NCI-H146 treated with DMSO at 0.1 percent for 48 hours (cell line): ENCODE data around the gene ADAMTS9.

ENCODE experiments used
- DNase-seq: peaks from one replicate; lab custom pipeline; 2025; ENCODE audit not compliant: unreplicated experiment; lab: John Stamatoyannopoulos, UW

ADAMTS9 gene

DNA sequence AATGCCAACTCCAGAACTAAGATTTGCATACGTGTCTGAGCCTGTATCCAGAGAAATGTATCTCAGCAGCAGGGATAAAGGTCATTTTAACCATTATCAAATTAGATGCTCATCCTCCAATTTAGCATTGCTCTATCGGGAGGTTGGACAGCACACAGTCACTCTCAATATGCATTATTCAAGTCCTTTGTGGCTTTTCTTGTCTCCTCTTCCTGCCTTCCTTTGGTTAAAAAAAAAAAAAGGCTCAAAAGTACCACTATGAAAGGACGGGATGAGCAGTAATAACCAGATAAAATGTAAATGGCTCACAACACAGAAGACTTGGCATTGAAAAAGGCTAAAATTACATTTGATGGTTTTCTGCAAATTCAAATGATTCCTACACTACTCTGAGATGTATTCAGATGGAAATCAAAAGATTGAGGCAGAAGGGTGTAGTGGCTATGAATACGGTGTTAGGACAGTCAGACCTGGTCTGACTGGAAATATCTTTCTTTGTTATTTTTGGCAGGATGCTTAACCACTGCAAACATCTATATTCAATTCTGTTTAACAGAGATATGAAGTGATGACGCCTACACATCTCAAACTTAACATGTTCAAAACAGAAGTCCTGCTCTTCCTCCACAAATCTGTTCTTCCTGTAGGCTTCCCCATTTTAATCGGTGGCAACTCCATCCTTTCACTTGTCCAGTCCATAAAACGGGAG, 109.6 kb downstream of the ADAMTS9 start:
- no peak for DNase-seq

DNA sequence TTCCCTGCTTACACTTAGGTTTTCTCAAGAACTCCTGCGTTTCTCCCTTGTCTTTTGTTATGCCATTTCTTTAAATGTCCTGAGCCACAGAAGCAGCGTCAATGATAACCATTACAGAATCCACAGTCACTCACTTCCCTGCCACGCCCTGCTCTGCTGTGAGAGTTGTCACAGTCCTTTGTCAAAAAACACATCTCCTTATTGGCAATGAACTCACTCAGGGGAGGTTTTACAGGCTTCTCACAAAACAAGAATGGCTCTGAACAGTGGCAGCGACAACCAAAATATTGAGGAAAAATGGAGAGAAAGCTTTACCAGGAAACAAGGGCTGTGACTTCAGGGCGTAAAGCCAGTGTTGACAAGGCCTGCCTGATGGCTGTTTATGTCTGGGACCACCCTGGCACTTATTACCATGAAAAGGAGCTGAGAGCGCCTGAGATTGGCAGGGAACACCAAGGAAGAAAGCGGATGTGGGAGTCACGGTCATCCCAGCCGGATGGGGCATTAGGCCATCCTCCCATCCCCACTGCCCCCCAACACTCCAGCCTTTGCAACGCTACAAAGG, 111.5 kb downstream of the ADAMTS9 start:
- no peak for DNase-seq

DNA sequence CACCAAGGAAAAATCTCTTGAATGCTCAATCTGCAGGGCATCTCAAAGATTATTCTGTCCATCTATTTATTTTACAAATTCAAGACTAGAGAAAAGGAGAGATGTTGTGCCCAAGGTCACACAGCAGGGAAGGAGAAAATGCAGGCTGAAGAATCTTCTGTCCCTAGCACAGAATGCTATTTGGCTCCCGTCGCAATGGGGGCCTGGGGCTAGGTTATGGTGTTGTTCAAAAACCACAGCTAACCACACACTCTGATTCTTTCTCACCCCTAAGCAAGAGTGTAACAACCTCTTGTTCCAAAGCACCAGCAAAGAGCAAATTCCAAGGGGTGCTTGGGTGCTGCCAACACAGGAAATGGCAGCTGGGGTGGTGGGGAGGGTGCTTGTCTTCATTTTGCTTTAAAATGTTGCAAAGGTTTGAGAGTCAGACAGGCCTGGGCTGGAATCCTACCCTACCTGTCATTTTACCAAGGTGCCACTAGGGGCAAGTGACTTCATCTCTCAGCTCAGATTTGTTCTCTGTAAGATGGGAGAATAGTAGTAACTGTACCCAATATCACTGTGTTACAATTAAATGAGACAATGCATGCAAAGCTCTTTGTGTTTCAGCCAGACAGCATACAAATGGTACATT, 112.5 kb downstream of the ADAMTS9 start:
- no peak for DNase-seq

DNA sequence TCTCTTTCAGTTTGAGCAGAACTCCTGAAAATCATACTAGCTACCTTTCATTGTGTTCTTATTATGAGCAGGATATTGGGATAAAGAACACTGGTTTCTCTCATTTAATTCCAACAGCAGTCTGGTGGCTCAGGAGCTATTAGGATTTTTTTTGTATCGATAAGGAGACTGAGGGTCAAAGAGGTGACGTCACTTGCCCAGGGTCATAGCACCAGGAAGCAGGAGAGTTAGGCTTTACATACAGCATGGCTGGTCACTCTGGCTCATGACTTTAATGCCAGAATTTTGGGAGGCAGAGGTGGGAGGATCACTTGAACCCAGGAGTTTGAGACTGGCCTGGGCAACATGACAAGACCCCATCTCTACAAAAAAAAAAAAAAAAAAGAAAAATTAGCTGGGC, 113.6 kb downstream of the ADAMTS9 start:
- DNase-seq: no peak

DNA sequence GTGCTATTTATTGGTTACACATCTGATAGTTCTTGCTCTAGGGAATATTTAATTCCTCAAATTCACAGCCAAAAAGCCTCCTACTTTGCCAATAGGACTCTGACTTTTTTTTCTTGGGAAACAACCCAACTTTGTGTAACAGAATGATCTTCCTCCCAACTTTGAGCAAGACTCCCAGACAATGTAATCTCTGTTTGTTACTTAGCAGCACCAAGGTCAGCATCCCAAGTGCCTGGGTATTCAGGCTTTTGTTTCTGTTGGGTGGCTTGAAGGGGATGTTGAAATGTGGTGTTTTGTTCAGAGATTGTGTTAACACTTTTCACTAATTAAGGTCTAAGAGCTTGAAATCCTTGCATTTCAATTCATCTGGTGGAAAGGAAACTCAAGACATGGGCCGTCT, 115.8 kb downstream of the ADAMTS9 start:
- DNase-seq: no peak

DNA sequence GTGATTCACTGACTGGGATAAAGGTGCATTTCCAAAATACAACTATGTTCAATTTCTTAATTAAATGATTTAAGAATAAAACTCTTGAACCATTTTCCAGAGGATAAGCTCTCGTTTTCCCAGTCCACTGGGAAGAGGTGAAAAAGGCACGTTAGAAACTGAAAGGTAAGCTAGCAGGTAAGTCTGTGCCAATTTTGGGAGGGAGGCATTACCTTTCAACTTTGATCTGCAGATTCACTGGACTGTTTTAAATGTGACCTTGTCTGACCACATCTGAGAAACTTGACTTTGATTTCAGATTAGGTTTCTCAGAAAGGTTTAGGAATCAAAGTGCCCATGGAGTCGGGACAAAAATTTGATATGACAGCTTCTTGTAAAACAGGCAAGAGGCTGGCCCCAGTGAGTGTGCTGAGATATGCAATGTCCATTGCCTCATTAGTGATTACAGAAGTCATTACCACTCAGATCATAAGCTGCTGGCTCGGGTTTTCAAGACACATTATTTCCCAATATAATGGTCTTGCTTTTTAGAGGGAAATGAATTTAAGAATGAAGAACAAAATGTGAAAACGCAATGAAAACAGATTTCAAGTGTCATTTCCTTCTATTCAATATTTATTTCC, 118.8 kb downstream of the ADAMTS9 start:
- DNase-seq: no peak

DNA sequence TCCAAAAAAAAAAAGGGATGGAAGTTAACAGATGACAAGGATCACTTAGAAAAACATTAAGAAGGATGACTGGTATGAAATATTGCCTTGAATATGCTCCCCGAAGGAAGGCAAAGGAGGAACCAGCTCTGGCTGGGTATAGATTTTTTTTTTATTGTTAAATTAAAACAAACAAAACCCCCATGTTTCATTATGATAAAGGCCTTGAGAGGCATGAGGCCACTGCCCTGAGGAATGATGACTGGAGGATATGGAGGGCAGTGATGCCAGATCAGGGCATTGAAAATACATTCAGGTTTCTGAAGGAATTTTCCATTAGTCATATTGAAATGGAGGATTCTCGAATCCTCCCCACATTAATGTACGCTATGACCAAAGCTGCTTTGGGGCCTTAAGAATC, 120.9 kb downstream of the ADAMTS9 start:
- no peak for DNase-seq

DNA sequence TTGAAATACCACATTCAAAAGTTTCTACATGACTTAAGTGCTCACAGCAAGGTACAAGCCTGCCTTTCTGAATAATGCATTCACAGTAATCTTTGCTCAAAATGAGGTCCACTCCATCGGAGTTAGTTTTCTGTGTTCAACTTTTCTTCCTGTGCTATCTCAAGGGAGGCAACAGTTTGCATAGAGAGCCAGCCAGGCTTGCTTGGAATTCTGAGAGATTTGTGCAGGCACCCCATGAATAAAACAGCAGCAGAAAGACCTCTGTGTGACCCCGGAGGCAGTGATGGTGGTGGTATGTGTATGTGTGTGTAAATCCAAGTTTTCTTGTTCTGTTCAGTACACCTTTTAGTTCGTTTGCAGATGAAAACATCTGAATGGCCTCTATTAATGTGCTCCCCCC, 124.0 kb downstream of the ADAMTS9 start:
- DNase-seq: no peak

DNA sequence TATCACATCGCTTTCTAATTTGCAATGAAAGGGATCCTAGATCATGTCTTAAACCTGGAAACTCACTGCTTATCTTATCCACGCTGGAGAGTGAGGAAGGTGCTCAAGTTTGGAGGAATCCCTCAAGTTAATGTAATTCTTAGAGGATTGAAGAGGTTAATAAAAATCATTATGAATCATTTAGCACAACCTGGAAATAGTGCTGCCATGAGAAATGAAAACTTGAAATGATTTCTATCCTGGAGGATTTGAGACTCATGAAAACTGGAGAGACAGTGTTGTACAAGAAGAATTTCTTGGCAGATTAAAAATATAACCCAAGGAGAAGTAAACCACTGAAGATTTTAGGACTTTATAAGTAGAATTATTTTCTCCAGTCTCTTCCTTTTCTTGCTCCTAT, 125.9 kb downstream of the ADAMTS9 start:
- DNase-seq: no peak

DNA sequence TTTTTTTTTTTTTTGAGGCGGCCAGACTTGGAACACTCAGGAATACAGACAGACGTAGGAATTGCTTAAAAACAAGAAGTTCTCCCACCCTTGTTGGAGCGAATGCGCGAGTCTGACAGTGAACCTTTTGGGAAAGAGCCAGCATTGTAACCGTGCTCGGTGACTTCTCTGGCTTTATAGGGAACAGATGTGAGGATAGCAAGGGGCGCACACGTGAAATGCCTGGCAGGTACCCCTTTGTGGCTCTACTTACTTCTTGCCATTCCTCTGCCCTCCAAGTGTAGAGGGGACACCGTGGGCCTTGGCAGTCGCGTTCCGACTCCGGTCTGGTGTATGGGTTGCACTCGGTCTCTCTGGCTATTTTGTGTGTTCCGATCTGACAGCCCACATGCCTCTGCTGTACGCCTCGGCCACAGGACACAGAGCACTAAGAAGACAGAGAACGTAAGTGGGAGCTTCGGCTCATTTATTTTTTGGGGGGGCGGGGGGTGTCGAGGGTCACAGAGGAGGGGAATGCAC, 126.4 kb downstream of the ADAMTS9 start:
- no peak for DNase-seq

DNA sequence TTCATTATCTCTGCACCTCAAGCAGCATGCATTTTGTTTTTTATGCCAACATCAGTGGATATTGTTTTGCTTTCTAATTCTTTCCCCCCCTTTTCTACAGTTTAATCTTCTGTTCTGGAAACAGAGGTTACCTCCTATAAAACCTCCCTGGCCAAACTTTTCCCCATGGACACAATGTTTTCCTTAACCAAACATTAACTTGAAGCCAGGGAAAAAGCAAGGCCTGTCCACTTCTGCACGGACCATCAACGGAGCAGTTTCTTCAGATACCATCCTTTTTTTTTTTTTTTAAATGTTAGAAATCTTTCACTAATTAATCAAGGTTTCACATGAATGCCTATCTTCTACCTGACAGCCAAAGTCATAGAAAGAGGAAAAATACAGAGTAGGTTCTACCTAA, 127.0 kb downstream of the ADAMTS9 start:
- no peak for DNase-seq

DNA sequence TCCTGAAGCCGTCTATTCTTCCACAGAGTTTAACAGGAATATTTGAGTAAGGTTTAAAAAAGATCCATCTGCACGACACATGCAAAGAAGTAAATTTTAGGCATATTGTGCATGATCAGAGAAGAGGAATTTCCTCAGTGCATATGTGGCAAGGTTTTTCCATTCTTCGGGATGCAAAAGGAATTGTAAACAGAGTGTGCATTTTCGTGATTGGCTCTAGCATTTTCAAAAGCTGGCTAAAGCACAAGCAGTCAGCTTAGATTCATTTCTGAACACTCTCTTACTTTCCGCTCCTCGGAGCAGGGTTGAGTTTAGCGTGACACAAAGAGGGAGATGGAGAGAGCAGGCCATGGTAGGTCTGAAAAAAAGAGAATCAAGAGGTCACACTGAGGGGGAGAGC, 128.2 kb downstream of the ADAMTS9 start:
- no peak for DNase-seq

DNA sequence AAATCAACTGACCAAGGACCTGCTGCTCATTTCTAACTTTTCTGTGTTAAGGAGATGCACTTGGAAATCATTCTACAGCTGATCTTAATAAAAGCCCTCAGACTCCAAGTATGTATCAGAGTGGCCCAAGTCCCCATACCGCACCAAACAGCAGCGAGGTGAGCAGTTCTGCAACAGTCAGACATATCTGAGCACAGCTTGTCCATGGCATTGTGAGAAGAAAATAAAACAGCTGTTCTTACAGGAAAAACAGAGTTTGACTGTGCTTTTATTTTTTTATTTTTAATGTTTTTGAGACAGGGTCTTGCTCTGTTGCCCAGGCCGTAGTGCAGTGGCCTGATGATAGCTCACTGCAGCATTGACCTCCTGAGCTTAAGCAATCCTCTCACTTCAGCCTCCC, 131.8 kb downstream of the ADAMTS9 start:
- DNase-seq: no peak

DNA sequence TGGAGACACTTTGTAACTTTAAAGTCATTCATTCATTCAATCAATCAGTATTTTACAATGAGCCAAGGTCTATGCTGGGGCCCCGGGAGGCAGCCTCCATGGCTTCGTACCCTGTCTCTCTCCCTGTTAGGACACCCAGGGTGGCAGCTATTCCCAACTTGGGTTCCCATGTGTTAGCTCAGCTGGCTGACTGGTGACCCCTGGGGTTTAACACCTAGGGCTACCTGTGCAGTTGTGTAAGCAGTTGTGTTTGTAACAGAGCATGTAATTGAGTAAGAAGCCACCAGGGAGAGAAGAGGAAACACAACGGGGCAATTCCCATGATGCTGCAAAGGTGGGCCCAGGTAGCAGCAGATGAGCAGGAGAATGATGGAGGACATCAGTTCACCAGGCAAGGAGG, 132.4 kb downstream of the ADAMTS9 start:
- no peak for DNase-seq

DNA sequence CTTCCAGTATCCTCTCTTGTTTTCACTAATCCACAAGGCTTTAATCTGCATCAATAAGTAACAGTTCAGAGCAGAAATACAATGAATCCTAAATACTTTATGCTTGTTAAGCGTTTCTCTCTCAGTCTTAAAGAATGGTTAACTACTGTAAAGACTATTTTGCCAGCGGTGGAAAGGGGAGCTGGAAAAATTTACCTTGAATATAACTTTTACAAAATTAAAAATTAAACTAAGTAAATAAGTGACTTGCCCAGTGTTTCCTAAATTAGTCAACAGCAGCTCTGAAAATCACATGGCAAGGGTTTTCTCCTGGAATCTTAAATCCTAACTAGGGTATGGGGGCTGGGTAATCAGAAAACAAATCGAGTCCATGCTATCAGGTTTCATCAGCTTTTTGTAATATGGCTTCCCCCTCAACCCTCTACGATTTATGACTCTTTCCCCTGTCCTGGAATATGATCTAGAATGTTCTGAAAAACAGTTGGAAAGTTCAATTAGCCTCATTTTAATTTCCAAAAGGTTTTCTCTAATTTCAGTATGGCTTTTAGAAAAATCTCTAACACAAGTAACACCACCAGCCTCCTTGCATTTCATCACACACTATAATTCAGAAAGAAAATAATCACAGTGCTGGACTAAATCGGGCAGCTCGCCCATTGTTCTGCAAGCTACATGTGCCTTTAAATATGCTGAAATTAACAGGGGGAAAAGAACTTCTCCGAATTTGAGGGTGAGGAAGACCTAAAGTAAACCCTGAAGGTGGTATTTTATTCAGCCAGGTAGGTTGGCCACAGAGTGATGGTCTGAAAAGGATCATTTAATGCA, 133.5 kb downstream of the ADAMTS9 start:
- DNase-seq: no peak

DNA sequence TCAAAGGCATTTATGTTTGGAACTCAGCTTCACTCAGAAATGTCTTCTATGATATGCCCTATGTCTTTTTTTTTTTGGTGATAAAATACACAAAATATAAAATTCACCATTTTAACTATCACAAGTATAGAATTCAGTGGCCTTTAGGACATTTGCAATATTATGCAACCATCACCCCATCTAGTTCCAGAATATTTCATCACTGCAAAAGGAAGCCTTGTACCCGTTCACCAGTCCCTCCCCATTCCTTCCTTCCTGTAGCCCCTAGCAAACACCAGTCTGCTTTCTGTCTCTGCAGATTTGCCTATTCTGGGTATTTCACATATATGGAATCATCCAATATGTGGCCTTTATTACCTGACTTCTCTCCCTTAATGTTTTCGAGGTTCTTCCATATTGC, 134.8 kb downstream of the ADAMTS9 start:
- DNase-seq: no peak

DNA sequence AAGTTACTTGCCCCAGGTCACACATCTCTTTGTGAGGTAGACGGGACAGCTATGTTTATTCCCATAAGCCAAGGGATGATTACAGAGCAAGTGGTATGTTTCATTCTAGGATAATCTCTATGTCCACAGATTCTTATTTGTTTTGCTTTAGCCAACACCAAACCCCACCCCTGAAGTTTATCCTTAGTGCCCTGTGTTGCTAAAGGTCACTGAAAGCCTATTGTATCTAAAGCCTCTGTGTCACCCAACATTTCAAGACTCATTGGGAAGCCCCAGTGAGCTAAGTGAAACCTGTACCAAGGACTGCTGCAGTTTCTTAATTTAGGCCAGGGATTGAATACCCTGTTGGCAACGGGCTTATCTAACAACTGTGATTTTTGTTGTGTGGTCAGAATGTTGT, 135.6 kb downstream of the ADAMTS9 start:
- DNase-seq: no peak

DNA sequence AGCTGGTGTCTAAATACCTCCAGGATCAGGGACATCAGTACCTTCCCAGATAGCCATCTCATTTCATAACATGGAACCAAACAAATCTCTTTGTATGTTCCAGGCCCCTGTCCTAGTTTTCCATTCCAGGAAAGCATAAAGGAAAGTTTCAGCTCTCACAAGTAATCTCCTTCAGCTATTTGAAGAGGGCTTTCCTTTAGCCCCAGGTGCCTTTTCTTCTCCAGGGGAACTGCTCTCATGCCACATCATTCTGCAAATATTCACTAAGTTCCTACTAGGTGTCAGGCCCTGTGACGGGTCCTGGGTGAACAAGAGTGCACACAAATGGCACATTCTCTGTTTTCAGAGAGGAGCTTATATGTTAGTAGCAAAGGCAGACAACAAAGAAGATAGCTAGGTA, 136.1 kb downstream of the ADAMTS9 start:
- no peak for DNase-seq

DNA sequence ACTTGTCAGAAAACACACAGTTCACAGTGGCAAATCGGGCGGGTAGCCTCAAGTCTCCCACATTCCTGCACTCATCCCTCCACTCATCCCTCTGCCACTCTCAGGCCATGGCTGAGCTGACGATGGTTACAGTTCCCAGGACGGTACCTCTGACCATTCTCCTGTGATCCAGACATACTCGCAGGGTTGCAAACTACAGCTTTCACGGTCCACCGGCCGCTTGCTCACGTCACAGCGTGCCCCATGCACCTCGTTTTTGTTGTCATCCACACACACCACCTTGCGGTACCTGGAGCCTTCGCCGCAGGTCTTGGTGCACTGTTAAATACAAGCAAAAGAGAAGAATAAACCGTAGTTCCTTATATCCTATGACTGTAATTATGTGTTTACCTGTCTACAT, 137.1 kb downstream of the ADAMTS9 start:
- DNase-seq: no peak

DNA sequence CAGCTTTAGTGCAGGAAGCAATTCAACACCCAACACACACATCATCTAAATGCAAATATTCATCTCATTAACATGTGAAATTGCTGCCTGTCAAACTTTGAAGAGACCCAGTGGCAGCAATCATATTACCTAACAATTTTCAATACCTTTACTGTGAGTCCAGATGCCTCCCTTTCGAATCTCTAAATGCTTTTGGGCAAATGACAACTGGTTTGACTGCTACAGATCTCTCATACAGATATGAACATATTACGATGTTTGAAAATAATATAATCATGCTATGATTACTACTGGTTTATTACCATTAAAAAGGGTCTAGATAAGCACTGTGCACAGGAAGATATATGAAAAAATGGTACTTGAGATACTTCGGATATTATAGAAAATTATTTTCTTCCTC, 137.9 kb downstream of the ADAMTS9 start:
- DNase-seq: no peak

DNA sequence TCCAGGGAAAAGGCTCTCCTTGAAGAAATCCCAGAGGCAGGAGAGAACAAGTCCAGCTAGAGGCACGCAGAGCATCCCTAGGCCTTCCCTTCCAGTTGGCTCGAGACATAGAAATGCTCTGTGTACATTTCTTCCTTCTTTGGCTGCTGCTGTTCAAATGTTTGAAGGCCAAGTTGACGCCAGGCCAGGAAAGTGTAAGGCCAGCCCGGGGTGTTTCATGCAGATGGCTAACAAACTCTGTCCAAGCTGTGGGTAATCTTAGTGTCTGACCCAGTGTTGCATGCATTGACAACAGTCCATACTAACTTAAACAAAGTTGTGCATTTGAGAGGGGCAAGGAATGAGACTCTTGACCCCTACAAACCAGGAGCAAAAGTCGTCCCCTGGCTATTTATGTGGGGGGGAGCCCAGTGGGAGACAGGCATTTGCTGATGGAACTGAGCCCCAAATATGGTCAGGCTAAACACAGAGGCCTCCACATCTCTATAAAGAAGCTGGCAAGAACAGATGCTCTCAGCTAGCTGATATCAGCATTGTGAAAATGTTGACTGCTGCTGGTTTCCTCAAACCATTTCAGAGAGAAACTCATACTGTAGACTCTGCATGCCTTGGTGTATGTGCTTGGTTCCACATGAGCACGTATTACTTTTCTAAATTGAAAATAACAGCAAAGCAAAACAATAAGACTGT, 139.5 kb downstream of the ADAMTS9 start:
- no peak for DNase-seq
